Measurements from ENCODE around the gene NFIA. TPM values are rescaled to one million over a fixed set of nuclear protein-coding genes. Genes with fewer than 3 reads are reported as not detected.

The NFIA gene
- total RNA-seq, 1 experiment from 2014 or later: 0.35 TPM

DNA sequence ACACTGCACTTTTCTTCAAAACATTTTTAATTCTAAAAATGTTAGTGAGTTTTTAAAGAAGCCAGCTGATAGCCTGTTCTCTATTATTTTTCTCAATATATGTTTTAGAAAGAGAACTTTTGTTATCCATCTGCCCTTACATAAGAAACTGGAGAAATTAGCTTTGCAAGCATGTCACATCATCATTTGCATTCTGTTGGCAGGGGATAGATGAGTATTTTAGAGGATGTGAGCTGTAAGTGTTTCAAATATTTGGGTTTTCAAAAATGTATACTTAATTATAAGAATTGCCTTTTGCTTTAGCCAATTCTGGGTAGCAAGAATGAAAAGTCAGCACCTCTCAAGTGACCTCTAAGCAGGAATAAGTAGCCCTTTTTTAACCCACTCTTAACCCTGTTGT, 7.4 kb downstream of the NFIA start:
- Histone ChIP-seq H3K4ac (ENCODE audit: low read depth, low read length) (no peak overlapping the region), H3K79me2 (ENCODE audit: insufficient read depth, low read length) (no peaks in the 10 kb centered on the region), H2BK15ac (ENCODE audit: low read depth, low read length) (no peak overlapping the region), H3K14ac (ENCODE audit: insufficient read depth, low read length) (no peak overlapping the region), H3K4me1 (ENCODE audit: insufficient read depth, low read length) (peaks cover 7% of the 10 kb centered on the region; the same call in 1 of the 2 replicates), H4K20me1 (ENCODE audit: control insufficient read depth, insufficient read depth, insufficient read length) (no peaks in the 10 kb centered on the region), H3K27me3 (ENCODE audit: insufficient read depth, low read length) (no peaks in the 10 kb centered on the region; the same call in 1 of the 2 replicates), H3K56ac (ENCODE audit: insufficient read length, low read depth, low read length) (no peak overlapping the region), H4K8ac (replicated peaks; ENCODE audit: insufficient read length, low read depth, low read length) (no peak overlapping the region), H2BK120ac (ENCODE audit: low read depth, low read length, poor library complexity, severe bottlenecking) (no peak overlapping the region), H3K23me2 (ENCODE audit: insufficient read length, low read depth, low read length, poor library complexity, severe bottlenecking) (no peaks in the 10 kb centered on the region), H2BK12ac (ENCODE audit: insufficient read length, low read depth, low read length) (no peak overlapping the region), H3K4me2 (ENCODE audit: insufficient read depth, insufficient read length, low read length) (no peak overlapping the region), H3K27ac (ENCODE audit: insufficient read length, low read depth, low read length) (no peak overlapping the region), H3K18ac (ENCODE audit: insufficient read length, low read depth, low read length) (no peak overlapping the region), H3K9me3 (ENCODE audit: control insufficient read depth, low read depth, low read length) (no peaks in the 10 kb centered on the region), H4K5ac (ENCODE audit: insufficient read length, low read depth, low read length) (no peak overlapping the region), H3K23ac (ENCODE audit: insufficient read length, low read depth, low read length) (no peak overlapping the region), H2BK20ac (ENCODE audit: low read depth, low read length, poor library complexity, severe bottlenecking) (no peak overlapping the region), H3K9ac (ENCODE audit: extremely low read depth, insufficient read length, low read length) (no peak overlapping the region), H2BK5ac (ENCODE audit: insufficient read length, low read length) (no peak overlapping the region), H3K79me1 (ENCODE audit: insufficient read depth, low read depth, low read length, poor library complexity, severe bottlenecking) (no peaks in the 10 kb centered on the region), H2AK5ac (ENCODE audit: insufficient read length, low read length) (no peak overlapping the region), H4K91ac (ENCODE audit: insufficient read length, low read depth, low read length) (no peak overlapping the region), H3T11ph (ENCODE audit: low read length) (no peak overlapping the region), H2AFZ (ENCODE audit: low read length) (no peak overlapping the region)
- H3K27ac Mint-ChIP-seq: no peak overlapping the region
- H3K36me3 Mint-ChIP-seq (ENCODE audit: insufficient read depth in 1 of 3, low read depth in 3 of 3): no peaks in the 10 kb centered on the region
- TF ChIP-seq, protein P1, sequence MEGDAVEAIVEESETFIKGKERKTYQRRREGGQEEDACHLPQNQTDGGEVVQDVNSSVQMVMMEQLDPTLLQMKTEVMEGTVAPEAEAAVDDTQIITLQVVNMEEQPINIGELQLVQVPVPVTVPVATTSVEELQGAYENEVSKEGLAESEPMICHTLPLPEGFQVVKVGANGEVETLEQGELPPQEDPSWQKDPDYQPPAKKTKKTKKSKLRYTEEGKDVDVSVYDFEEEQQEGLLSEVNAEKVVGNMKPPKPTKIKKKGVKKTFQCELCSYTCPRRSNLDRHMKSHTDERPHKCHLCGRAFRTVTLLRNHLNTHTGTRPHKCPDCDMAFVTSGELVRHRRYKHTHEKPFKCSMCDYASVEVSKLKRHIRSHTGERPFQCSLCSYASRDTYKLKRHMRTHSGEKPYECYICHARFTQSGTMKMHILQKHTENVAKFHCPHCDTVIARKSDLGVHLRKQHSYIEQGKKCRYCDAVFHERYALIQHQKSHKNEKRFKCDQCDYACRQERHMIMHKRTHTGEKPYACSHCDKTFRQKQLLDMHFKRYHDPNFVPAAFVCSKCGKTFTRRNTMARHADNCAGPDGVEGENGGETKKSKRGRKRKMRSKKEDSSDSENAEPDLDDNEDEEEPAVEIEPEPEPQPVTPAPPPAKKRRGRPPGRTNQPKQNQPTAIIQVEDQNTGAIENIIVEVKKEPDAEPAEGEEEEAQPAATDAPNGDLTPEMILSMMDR (conservative IDR thresholded peaks at IDR 0.05): no peak
- no peak overlapping the region for H3K4me3 Mint-ChIP-seq
- no peaks in the 10 kb centered on the region; a peak in 1 of 5 replicates for H3K9me3 Mint-ChIP-seq
- H3K4me1 Mint-ChIP-seq: peaks cover 10 to 11% of the 10 kb centered on the region in 2 experiments
- peaks cover 16% of the 10 kb centered on the region for H3K27me3 Mint-ChIP-seq (ENCODE audit: low read depth)
- no peak for DNase-seq

Measured in H9 (cell line).